SK-N-MC (cell line): Measurements from ENCODE around the gene SHLD1.

Source experiments
- EZH2 ChIP-seq: fragments of 200-600 bp; sonication (generic); IDR thresholded peaks from one replicate; pipeline ENCODE4 v1.6.1; 2017; ENCODE audit warnings: antibody characterized with exemption
- POLR2AphosphoS5 ChIP-seq: IDR thresholded peaks from 2 replicates; pipeline ENCODE4 v1.6.1; 2012; ENCODE audit warnings: mild to moderate bottlenecking, low read depth, low read length, borderline replicate concordance

DNA sequence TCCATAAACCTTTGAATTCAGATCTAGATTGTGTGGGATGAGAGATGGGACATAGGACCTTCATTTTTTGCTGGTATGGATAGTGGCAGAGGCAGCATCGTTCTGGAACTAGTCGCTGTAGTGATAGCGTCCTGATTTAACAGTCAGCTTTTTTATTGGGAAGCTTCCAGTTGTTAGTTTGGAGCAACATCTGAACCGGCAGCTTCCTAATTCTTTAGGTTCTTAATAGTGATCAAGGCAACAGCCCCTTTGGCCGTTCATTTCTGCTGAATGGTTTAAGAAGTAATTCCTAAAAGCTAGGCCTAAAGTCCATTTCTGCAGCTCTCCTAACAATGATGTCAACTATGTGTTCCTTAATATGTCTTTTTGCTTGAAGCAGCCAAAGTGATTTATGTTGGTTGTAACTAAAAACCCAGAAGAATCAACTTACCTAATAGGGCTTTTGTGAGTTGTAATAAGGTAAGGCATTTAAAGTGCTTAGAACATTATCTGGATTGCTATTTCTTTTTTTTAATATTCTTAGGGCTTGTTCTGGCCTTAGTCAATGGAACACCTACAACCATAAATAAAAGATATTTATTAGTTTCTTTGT, 90.3 kb downstream of the SHLD1 start:
- TF ChIP-seq POLR2AphosphoS5 (no peak), EZH2 (no peak)
